SIG-M5 treated with dmso at 0.1 percent for 504 hours (cell line): ENCODE results near the gene MED19.
A peak's percentile ranks its signal among the peaks of the same experiment; 100 is the strongest.
"Not testable (repeated sequence)": the region's sequence is repeated elsewhere in the genome, so short reads cannot be mapped to it uniquely, and the experiment has no call there.

Source experiments
- DNase-seq: peaks from one replicate; lab custom pipeline; 2025; ENCODE audit not compliant: unreplicated experiment; lab: John Stamatoyannopoulos, UW

MED19 gene

DNA sequence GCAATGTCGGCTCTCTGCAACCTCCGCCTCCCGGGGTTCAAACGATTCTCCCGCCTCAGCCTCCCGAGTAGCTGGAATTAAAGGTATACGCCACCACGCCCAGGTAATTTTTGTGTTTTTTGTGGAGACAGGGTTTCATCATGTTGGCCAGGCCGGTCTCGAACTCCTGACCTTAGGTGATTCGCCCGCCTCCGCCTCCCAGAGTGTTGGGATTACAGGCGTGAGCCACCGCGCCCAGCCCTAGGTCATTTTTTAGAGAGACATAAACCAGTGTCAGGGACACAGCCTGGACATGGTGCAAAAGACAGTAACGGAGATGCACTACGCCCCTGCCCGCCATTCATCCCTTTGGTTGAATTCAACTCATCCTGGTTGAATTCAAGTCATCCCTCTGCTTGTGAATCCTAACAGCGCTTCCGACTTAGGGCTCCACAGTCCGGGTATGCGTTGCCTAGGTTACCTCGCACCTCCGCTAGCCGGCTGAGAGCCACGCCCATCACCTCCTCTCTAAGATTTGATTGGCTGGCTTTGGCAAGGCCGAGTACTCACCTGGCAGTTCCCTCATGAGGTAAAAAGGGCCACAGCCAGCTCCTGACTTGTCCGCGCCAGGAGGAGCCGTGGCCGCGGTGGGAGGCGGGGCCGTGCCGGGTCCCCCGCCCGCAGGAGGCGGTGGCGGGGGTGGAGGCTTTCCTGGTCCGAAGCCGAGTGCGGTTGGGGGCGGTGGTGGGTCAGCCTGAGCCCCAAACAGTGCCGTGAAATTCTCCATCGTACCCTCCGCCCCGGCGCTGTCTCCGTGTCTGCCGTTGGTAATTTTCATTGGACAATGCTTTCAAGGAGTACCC, at the start of gene MED19:
MED19 (minus strand) TSS at position 802 of the 842 bp plus-strand sequence; CDS start at position 766, 36 bp downstream.
- DNase-seq = peak; percentile 70

- no peak for DNase-seq
Observed at GRCh38 chr11:57758174-57758573, 46.2 kb upstream of the MED19 start.

- no peak for DNase-seq
Observed at GRCh38 chr11:57752954-57753353, 40.9 kb upstream of the MED19 start.

- DNase-seq = no peak
Observed at GRCh38 chr11:57751676-57752253, 39.8 kb upstream of the MED19 start, which contains the start of gene BTBD18. Gene BTBD18, minus strand, starts transcription at chr11:57751819. Its CDS starts 631 bp downstream, at chr11:57751188.

- DNase-seq = no peak
Observed at GRCh38 chr11:57751176-57751575, 39.2 kb upstream of the MED19 start.

- no peak for DNase-seq
Observed at GRCh38 chr11:57746920-57747319, 34.9 kb upstream of the MED19 start.

- no peak for DNase-seq
Observed at GRCh38 chr11:57745206-57745605, 33.2 kb upstream of the MED19 start.

DNA sequence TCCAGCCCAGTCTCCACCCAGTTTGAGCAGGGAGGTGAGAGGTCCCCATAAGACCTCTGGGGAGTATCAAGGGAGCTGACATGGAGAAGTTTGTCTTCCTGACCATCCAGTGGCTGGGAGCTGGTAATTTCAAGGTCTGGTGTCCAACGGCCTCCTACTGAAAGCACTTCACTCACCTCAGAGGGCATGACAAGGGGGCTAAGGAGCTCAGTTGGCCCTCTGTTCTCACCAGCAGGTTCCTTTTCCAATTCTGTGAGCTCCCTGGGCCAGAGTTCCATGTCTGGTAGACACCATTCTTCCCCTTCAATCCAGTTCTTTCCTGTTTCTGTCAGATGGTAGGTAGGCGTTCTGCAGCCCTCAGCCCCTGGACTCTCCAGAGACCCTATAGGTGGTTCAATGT, 32.3 kb upstream of the MED19 start:
- no peak for DNase-seq

GRCh38 chr11:57742087-57742452, 30.1 kb upstream of the MED19 start:
- DNase-seq = peak; percentile 16

DNA sequence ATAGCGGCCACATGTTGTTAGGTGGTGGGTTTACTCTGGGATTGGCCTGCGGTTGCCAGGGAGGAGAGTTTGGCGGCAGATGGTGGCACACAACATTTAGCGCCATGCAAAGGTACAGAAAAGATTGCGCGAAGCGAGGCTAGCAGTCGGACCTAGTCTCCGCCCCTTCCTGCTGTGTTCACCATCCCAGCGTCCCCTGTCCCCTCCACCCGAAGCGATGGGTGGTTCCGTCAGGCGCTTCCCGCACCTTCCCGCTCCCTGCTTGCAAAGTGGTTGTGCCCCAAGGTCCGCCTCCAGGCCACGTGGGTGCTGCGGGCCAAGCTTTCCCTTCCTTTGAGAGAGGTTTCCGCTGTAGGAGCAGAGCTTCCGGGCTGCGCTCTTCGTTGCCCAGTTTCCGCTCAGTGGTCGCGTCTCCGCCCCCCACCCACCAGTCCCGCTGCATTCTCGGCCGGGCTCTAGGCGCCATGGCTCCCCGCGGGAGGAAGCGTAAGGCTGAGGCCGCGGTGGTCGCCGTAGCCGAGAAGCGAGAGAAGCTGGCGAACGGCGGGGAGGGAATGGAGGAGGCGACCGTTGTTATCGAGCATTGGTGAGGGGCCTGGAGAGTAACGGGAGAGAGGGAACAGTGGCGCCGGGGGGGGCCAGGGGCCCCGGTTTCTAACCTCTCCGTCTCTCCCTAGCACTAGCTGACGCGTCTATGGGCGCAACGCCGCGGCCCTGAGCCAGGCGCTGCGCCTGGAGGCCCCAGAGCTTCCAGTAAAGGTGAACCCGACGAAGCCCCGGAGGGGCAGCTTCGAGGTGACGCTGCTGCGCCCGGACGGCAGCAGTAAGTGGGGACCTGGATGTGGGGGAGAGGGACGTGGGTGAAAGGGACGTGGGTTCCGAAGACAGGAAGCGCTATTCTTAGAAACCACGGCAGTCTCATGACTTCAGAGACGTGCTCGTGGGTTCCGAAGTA, 29.4 kb upstream of the MED19 start, which contains the start of gene SELENOH:
SELENOH (plus strand) TSS at position 360 of the 955 bp plus-strand sequence; CDS start at position 465, 105 bp downstream.
- peak; percentile 97 for DNase-seq

GRCh38 chr11:57735619-57736298, 23.7 kb upstream of the MED19 start:
- no peak for DNase-seq

DNA sequence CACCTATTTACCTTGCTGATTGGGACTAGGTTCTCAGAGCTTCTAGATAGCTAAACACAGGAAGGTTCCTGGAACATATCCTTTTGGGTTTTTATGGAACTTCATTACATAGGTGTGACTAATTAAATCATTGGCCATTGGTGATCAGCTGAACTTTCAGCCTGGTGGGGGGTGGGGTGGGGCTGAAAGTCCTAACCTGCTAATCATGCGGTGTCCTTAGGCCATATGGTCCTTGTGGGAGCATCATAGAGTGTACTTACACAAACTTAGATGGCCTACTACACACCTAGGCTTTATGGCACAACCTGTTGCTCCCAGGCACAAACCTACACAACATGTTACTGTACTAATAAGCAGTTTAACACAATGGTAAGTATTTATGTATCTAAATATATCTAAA, 20.6 kb upstream of the MED19 start:
- DNase-seq = no peak

GRCh38 chr11:57729479-57729878, 17.5 kb upstream of the MED19 start:
- no peak for DNase-seq

DNA sequence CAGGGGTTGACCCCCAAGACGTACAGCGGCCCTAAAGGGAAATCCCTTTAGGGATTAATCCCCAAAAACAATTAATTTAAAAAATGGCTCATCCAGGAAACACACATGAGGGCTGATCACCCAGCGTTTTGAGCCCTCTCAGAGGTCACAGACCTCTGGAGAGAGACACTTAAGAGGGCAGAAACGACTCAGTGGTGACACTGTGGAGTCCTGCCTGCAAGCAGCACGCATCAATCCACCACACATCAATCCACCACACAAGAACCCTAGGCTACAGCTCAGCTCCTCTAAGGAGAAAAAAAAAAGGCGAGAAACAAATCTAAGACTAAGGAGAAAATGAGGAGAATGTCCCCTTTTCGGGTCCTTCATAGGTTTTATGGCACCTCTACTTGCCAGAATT, 16.8 kb upstream of the MED19 start:
- DNase-seq = no peak

DNA sequence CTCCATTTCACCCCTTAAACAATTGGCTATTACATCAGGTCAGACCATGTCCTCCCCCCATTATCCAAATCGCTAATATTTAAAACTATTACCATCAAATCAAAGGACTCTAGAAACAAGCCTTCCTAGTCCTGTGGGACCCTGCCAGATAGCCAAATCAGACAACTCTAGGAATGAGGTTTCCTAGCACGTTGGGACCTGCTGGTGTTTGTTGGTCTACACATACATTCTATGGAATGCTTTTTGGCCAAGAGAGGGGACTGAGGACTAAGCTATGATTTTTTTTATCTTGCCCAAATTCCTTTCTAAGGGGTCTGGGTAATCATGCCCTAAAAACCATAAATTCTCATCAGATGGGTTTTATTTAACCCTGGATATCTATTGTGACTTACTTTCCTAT, 15.2 kb upstream of the MED19 start:
- DNase-seq = no peak

DNA sequence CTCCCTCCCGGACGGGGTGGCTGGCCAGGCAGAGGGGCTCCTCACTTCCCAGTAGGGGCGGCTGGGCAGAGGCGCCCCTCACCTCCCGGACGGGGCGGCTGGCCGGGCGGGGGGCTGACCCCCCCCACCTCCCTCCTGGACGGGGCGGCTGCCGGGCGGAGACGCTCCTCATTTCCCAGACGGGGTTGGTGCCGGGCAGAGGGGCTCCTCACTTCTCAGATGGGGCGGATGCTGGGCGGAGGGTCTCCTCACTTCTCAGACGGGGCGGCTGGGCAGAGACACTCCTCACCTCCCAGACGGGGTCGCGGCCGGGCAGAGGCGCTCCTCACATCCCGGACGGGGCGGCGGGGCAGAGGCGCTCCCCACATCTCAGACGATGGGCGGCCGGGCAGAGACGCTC, 4.7 kb upstream of the MED19 start:
- DNase-seq = not testable (repeated sequence)

- no peak for DNase-seq
Observed at GRCh38 chr11:57713835-57714234, 1.8 kb upstream of the MED19 start.

- DNase-seq = peak; percentile 100
Observed at GRCh38 chr11:57712256-57713150, 488 bp upstream of the MED19 start, which contains the start of gene TMX2. Gene TMX2, plus strand, starts transcription at chr11:57712593. Its CDS starts 26 bp downstream, at chr11:57712619.

DNA sequence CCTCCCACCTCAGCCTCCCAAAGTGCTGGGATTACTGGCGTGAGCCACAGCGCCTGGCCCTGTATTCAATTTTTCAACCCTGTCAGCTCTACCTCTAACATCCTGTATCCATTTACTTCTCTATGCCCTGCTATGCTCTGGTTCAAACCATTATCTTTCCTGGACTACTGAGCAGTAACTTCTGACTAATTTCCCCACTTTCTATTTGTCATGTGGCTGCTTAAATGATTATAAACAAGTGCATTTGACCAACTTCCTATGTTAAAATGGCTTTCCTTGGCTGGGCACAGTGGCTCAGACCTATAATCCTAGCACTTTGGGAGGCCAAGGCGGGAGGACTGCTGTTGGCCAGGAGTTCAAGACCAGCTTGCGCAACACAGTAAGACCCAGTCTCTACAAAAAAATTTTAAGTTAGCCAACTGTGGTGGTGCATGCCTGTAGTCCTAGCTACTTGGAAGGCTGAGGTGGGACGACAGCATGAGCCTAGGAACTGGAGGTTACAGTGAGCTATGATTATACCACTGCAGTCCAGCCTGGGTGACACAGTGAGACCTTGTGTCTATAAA, 2.1 kb downstream of the MED19 start:
- DNase-seq = no peak
